Measurements from ENCODE around the gene GPATCH8.

The GPATCH8 gene

GRCh38 chr17:44465276-44465675 lies 37.9 kb downstream of the GPATCH8 start:
- no CpG with 5 or more reads among the region's 2 CpGs for WGBS (ENCODE audit: extremely low coverage, insufficient coverage, insufficient read length)
- H3K9me3 ChIP-seq (ENCODE audit: insufficient read depth, low read depth, low read length), result no peaks in the 10 kb centered on the region
- H3K4ac ChIP-seq (ENCODE audit: low read depth, low read length), result no peak overlapping the region
- no peak overlapping the region for H2BK12ac ChIP-seq (ENCODE audit: low read length)
- H2AK5ac ChIP-seq (ENCODE audit: low read length), result no peak overlapping the region
- no peak overlapping the region for H3K4me3 ChIP-seq (ENCODE audit: low read depth, low read length)
- H3K79me2 ChIP-seq (ENCODE audit: control insufficient read depth, insufficient read depth, low read length, poor library complexity), result no peaks in the 10 kb centered on the region
- no peak overlapping the region for H3K9ac ChIP-seq (ENCODE audit: low read length)
- H3K18ac ChIP-seq (ENCODE audit: low read length), result no peak overlapping the region
- H3K27me3 ChIP-seq (ENCODE audit: insufficient read depth, low read length), result no peaks in the 10 kb centered on the region
- H4K8ac ChIP-seq (ENCODE audit: low read depth, low read length), result no peak overlapping the region
- H2BK5ac ChIP-seq (ENCODE audit: low read depth, low read length, poor library complexity), result no peak overlapping the region
- DNase-seq, result no peak
- H3K36me3 ChIP-seq (ENCODE audit: control insufficient read depth in 1 of 2, insufficient read depth in 2 of 2, low read length in 2 of 2), result peaks cover 2% of the 10 kb centered on the region in 2 experiments
- no peaks in the 10 kb centered on the region for H3K79me1 ChIP-seq (ENCODE audit: low read length)
- no peak overlapping the region for H2AFZ ChIP-seq (ENCODE audit: insufficient read depth, low read length, poor library complexity)
- H3K4me1 ChIP-seq (ENCODE audit: control insufficient read depth in 1 of 2, insufficient read depth in 2 of 2, low read length in 2 of 2), result no peaks in the 10 kb centered on the region
- no peak overlapping the region for H4K91ac ChIP-seq (ENCODE audit: low read depth, low read length)
- no peak overlapping the region for H3K4me2 ChIP-seq (ENCODE audit: low read length)
- H2BK120ac ChIP-seq (ENCODE audit: insufficient read depth, low read length, poor library complexity), result no peak overlapping the region
- no peak overlapping the region for H3K23ac ChIP-seq (ENCODE audit: low read length)
- no peak overlapping the region for H3K14ac ChIP-seq (ENCODE audit: low read length)
- no peak overlapping the region for H3K27ac ChIP-seq (ENCODE audit: low read depth, low read length)
- H4K12ac ChIP-seq (ENCODE audit: low read depth, low read length), result no peak overlapping the region

DNA sequence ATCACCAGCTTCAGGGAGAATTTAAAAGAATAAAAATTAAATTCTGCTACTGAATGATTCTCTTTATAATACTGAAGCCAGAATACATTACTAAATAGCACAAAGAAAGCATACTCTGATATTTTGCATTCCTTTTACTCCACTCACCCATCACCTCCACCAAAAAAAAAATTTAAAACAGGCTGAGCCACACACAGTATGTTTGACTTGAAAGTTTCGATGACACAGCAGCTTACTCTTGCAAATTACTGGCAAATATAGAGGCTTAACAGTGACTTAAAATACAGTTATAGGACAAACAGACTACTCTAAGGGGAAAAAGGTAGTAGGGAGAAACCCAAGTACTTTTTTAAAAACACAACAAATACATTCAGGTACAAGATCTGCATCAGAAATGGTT lies 39.2 kb downstream of the GPATCH8 start:
- H3K4me1 ChIP-seq (ENCODE audit: control insufficient read depth in 1 of 2, insufficient read depth in 2 of 2, low read length in 2 of 2), result no peaks in the 10 kb centered on the region
- H3K4me2 ChIP-seq (ENCODE audit: low read length), result no peak overlapping the region
- no peak overlapping the region for H2BK5ac ChIP-seq (ENCODE audit: low read depth, low read length, poor library complexity)
- H3K79me1 ChIP-seq (ENCODE audit: low read length), result no peaks in the 10 kb centered on the region
- no peak overlapping the region for H2AK5ac ChIP-seq (ENCODE audit: low read length)
- H3K18ac ChIP-seq (ENCODE audit: low read length), result no peak overlapping the region
- H3K23ac ChIP-seq (ENCODE audit: low read length), result no peak overlapping the region
- no peaks in the 10 kb centered on the region for H3K27me3 ChIP-seq (ENCODE audit: insufficient read depth, low read length)
- peak in 1 of 2 donors; percentile 55 for DNase-seq
- peaks cover 2% of the 10 kb centered on the region in 2 experiments for H3K36me3 ChIP-seq (ENCODE audit: control insufficient read depth in 1 of 2, insufficient read depth in 2 of 2, low read length in 2 of 2)
- no peak overlapping the region for H4K8ac ChIP-seq (ENCODE audit: low read depth, low read length)
- no peak overlapping the region for H3K27ac ChIP-seq (ENCODE audit: low read depth, low read length)
- no peak overlapping the region for H2AFZ ChIP-seq (ENCODE audit: insufficient read depth, low read length, poor library complexity)
- no peak overlapping the region for H3K4me3 ChIP-seq (ENCODE audit: low read depth, low read length)
- H4K12ac ChIP-seq (ENCODE audit: low read depth, low read length), result no peak overlapping the region
- no peaks in the 10 kb centered on the region for H3K79me2 ChIP-seq (ENCODE audit: control insufficient read depth, insufficient read depth, low read length, poor library complexity)
- H2BK12ac ChIP-seq (ENCODE audit: low read length), result no peak overlapping the region
- no peak overlapping the region for H3K4ac ChIP-seq (ENCODE audit: low read depth, low read length)
- no peak overlapping the region for H3K9ac ChIP-seq (ENCODE audit: low read length)
- no peak overlapping the region for H4K91ac ChIP-seq (ENCODE audit: low read depth, low read length)
- WGBS (ENCODE audit: extremely low coverage, insufficient coverage, insufficient read length), result no CpG with 5 or more reads among the region's 1 CpG
- no peaks in the 10 kb centered on the region for H3K9me3 ChIP-seq (ENCODE audit: insufficient read depth, low read depth, low read length)
- no peak overlapping the region for H3K14ac ChIP-seq (ENCODE audit: low read length)
- no peak overlapping the region for H2BK120ac ChIP-seq (ENCODE audit: insufficient read depth, low read length, poor library complexity)

DNA sequence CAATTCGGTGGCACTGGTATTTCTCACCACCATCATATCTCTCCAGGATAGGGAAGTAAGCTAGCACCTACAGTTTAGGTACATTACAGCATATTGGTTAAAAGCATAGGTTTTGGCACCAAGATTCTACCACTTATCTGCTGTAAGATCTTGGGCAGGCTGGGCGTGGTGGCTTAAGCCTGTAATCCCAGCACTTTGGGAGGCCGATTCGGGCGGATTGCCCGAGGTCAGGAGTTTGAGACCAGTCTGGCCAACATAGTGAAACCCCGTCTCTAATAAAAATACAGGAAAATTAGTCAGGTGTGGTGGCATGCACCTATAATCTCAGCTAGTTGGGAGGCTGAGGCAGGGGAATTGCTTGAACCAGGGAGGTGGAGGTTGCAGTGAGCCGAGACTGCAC lies 51.4 kb downstream of the GPATCH8 start:
- Histone ChIP-seq H3K4ac (ENCODE audit: low read depth, low read length) (no peak overlapping the region), H2AK5ac (ENCODE audit: low read length) (no peak overlapping the region), H3K4me1 (ENCODE audit: control insufficient read depth in 1 of 2, insufficient read depth in 2 of 2, low read length in 2 of 2) (no peaks in the 10 kb centered on the region), H3K14ac (ENCODE audit: low read length) (no peak overlapping the region), H3K9me3 (ENCODE audit: insufficient read depth, low read depth, low read length) (no peaks in the 10 kb centered on the region), H4K91ac (ENCODE audit: low read depth, low read length) (no peak overlapping the region), H4K8ac (ENCODE audit: low read depth, low read length) (no peak overlapping the region), H3K79me1 (ENCODE audit: low read length) (no peaks in the 10 kb centered on the region), H3K18ac (ENCODE audit: low read length) (no peak overlapping the region), H3K4me3 (ENCODE audit: low read depth, low read length) (no peak overlapping the region), H2BK12ac (ENCODE audit: low read length) (no peak overlapping the region), H3K27ac (ENCODE audit: low read depth, low read length) (no peak overlapping the region), H4K12ac (ENCODE audit: low read depth, low read length) (no peak overlapping the region), H3K36me3 (ENCODE audit: control insufficient read depth in 1 of 2, insufficient read depth in 2 of 2, low read length in 2 of 2) (peaks cover 2 to 3% of the 10 kb centered on the region in 2 experiments), H2AFZ (ENCODE audit: insufficient read depth, low read length, poor library complexity) (no peak overlapping the region), H2BK120ac (ENCODE audit: insufficient read depth, low read length, poor library complexity) (no peak overlapping the region), H2BK5ac (ENCODE audit: low read depth, low read length, poor library complexity) (no peak overlapping the region), H3K79me2 (ENCODE audit: control insufficient read depth, insufficient read depth, low read length, poor library complexity) (no peaks in the 10 kb centered on the region), H3K27me3 (ENCODE audit: insufficient read depth, low read length) (no peaks in the 10 kb centered on the region), H3K9ac (ENCODE audit: low read length) (no peak overlapping the region), H3K4me2 (ENCODE audit: low read length) (no peak overlapping the region), H3K23ac (ENCODE audit: low read length) (no peak overlapping the region)
- WGBS (ENCODE audit: extremely low coverage, insufficient coverage, insufficient read length), result no CpG with 5 or more reads among the region's 8 CpGs
- DNase-seq, result no peak

- no peak overlapping the region for H3K23ac ChIP-seq (ENCODE audit: low read length)
- no peaks in the 10 kb centered on the region for H3K4me1 ChIP-seq (ENCODE audit: control insufficient read depth in 1 of 2, insufficient read depth in 2 of 2, low read length in 2 of 2)
- no peaks in the 10 kb centered on the region for H3K79me1 ChIP-seq (ENCODE audit: low read length)
- no peak overlapping the region for H3K9ac ChIP-seq (ENCODE audit: low read length)
- no peak overlapping the region for H3K27ac ChIP-seq (ENCODE audit: low read depth, low read length)
- no peak overlapping the region for H3K18ac ChIP-seq (ENCODE audit: low read length)
- H2BK5ac ChIP-seq (ENCODE audit: low read depth, low read length, poor library complexity), result no peak overlapping the region
- no peak overlapping the region for H3K4me3 ChIP-seq (ENCODE audit: low read depth, low read length)
- H2BK12ac ChIP-seq (ENCODE audit: low read length), result no peak overlapping the region
- no peak overlapping the region for H2BK120ac ChIP-seq (ENCODE audit: insufficient read depth, low read length, poor library complexity)
- no peak overlapping the region for H3K4ac ChIP-seq (ENCODE audit: low read depth, low read length)
- H3K9me3 ChIP-seq (ENCODE audit: insufficient read depth, low read depth, low read length), result no peaks in the 10 kb centered on the region
- no peak overlapping the region for H4K8ac ChIP-seq (ENCODE audit: low read depth, low read length)
- no peak overlapping the region for H3K4me2 ChIP-seq (ENCODE audit: low read length)
- H3K36me3 ChIP-seq (ENCODE audit: control insufficient read depth in 1 of 2, insufficient read depth in 2 of 2, low read length in 2 of 2), result peaks cover 2 to 3% of the 10 kb centered on the region in 2 experiments
- no peaks in the 10 kb centered on the region for H3K27me3 ChIP-seq (ENCODE audit: insufficient read depth, low read length)
- no peak overlapping the region for H2AK5ac ChIP-seq (ENCODE audit: low read length)
- no peak overlapping the region for H4K91ac ChIP-seq (ENCODE audit: low read depth, low read length)
- no peak overlapping the region for H4K12ac ChIP-seq (ENCODE audit: low read depth, low read length)
- DNase-seq, result no peak
- no peaks in the 10 kb centered on the region for H3K79me2 ChIP-seq (ENCODE audit: control insufficient read depth, insufficient read depth, low read length, poor library complexity)
- no peak overlapping the region for H3K14ac ChIP-seq (ENCODE audit: low read length)
- no peak overlapping the region for H2AFZ ChIP-seq (ENCODE audit: insufficient read depth, low read length, poor library complexity)
- WGBS (ENCODE audit: extremely low coverage, insufficient coverage, insufficient read length), result no CpG with 5 or more reads among the region's 6 CpGs
Observed at GRCh38 chr17:44451016-44451627, 52.1 kb downstream of the GPATCH8 start.

All from trophoblast cell (in vitro differentiated cells and primary cell).